HepG2 (cell line): ENCODE measurements around the gene ZNF587B. TPM values are rescaled to one million over a fixed set of nuclear protein-coding genes. Genes with fewer than 3 reads are reported as not detected.

Source experiments
- ATAC-seq: fragments of 200-7000 bp; cut with Tn5 transposase; 3 replicates; pipeline ENCODE4 v1.9.1; 2020; ENCODE audit warnings: mild to moderate bottlenecking, moderate library complexity
- BruUV-seq: library from RNA; stranded (reverse); fragments of 400-500 nt; replicated peaks from 2 replicates; lab custom pipeline; 2021; lab: Mats Ljungman, UMichigan
- CTCF ChIA-PET: fragments of 300-600 bp; formaldehyde crosslinking; extraction: SDS; loops from one replicate; lab custom pipeline; 2021; ENCODE audit warnings: low total read pairs, inconsistent platforms, low intra/inter-chr PET ratio; lab: Yijun Ruan, JAX
- POLR2A ChIA-PET: fragments of 350-600 bp; sonication (Branson Sonifier 250); formaldehyde crosslinking; loops from one replicate; lab custom pipeline; 2020; ENCODE audit warnings: antibody characterized with exemption, inconsistent platforms; lab: Yijun Ruan, JAX
- DNase-seq: peaks from one replicate; pipeline ENCODE4 v3.0.0-alpha.2; 2015; ENCODE audit warnings: low spot score
- FAIRE-seq: peaks from 3 replicates; lab custom pipeline; 2011; peaks lifted over from hg19 to GRCh38; lab: Jason Lieb, UNC
- H2AFZ ChIP-seq: one replicate; pipeline ENCODE4 v1.6.1; 2011; ENCODE audit warnings: low read length, inconsistent platforms
- H3K27ac ChIP-seq: fragments of 300-600 bp; 3 replicates; pipeline ENCODE4 v1.8.0; 2011; ENCODE audit warnings: mixed run types, mild to moderate bottlenecking, mixed read lengths, low read length, inconsistent platforms; ENCODE audit not compliant: insufficient read depth; ENCODE audit errors: extremely low read length
- H3K27me3 ChIP-seq, 2 experiments: fragments of 200-600 bp in 1 of 2; 2 replicates in 1 of 2; 3 replicates in 1 of 2; pipeline versions ENCODE4 v1.6.0 to v1.8.0; 2011; ENCODE audit warnings: low read length in 2 of 2, mild to moderate bottlenecking in 2 of 2, moderate library complexity in 2 of 2, inconsistent platforms in 1 of 2; ENCODE audit not compliant: insufficient read depth in 2 of 2, control insufficient read depth in 1 of 2
- H3K36me3 ChIP-seq, 2 experiments: fragments of 200-600 bp in 1 of 2; replicated peaks in 1 of 2; 2 replicates in 1 of 2; 3 replicates in 1 of 2; pipeline versions ENCODE4 v1.5.1 to v1.8.0; 2011; ENCODE audit warnings: low read length in 2 of 2, inconsistent platforms in 1 of 2; ENCODE audit not compliant: insufficient read depth in 2 of 2, control insufficient read depth in 1 of 2
- H3K4me1 ChIP-seq: 2 replicates; pipeline ENCODE4 v1.5.1; 2012; ENCODE audit warnings: low read length, inconsistent platforms; ENCODE audit not compliant: insufficient read depth
- H3K4me2 ChIP-seq: 2 replicates; pipeline ENCODE4 v1.6.0; 2011; ENCODE audit warnings: low read depth, low read length, inconsistent platforms
- H3K4me3 ChIP-seq, 3 experiments: fragments of 200-600 bp in 1 of 3; sonication (generic), shearing (Covaris generic) in 1 of 3; replicated peaks in 1 of 3; 2 replicates each; pipeline ENCODE4 v1.5.1; 2011 to 2016; ENCODE audit warnings: low read length in 3 of 3, inconsistent platforms in 2 of 3, low read depth in 2 of 3, mild to moderate bottlenecking in 2 of 3, control low read depth in 1 of 3, mixed read lengths in 1 of 3; ENCODE audit not compliant: insufficient read depth in 1 of 3
- H3K79me2 ChIP-seq: one replicate; pipeline ENCODE4 v1.6.1; 2011; ENCODE audit warnings: low read length, inconsistent platforms; ENCODE audit not compliant: insufficient read depth
- H3K9ac ChIP-seq: 2 replicates; pipeline ENCODE4 v1.6.0; 2011; ENCODE audit warnings: mild to moderate bottlenecking, low read depth, low read length, inconsistent platforms; ENCODE audit not compliant: insufficient read depth
- H3K9me3 ChIP-seq: 2 replicates; pipeline ENCODE4 v1.5.1; 2012; ENCODE audit warnings: mild to moderate bottlenecking, low read length
- H4K20me1 ChIP-seq: 2 replicates; pipeline ENCODE4 v1.6.0; 2011; ENCODE audit warnings: inconsistent platforms, mild to moderate bottlenecking, low read length, moderate library complexity; ENCODE audit not compliant: insufficient read depth
- CAMTA2 ChIP-seq: sonication (generic); formaldehyde crosslinking; IDR thresholded peaks from 2 replicates; pipeline ENCODE4 v1.4.0; 2020; ENCODE audit warnings: mild to moderate bottlenecking, missing genetic modification reagents, borderline replicate concordance
- TOE1 ChIP-seq: sonication (generic); formaldehyde crosslinking; IDR thresholded peaks from 2 replicates; pipeline ENCODE4 v1.4.0; 2020; ENCODE audit warnings: mild to moderate bottlenecking, missing genetic modification reagents
- ZFY ChIP-seq: sonication (generic); formaldehyde crosslinking; IDR thresholded peaks from 2 replicates; pipeline ENCODE4 v1.4.0; 2020; ENCODE audit warnings: missing genetic modification reagents
- WGBS: methylation state at CpG from one replicate; pipeline ENCODE4 v1.1.6; 2017; ENCODE audit warnings: low lambda C conversion rate; 5-methylcytosine and 5-hydroxymethylcytosine counted together
- in situ Hi-C: cut with HindIII; loops from 2 replicates; pipeline ENCODE4 v1.10.0; 2017; ENCODE audit warnings: low pct_unique_long_range_greater_than_20kb; ENCODE audit not compliant: extremely low pct_ligation_motif_present
- intact Hi-C: fragments of 100-400 bp; cut with micrococcal nuclease; formaldehyde crosslinking; loops from one replicate; pipeline ENCODE4 v1.10.0; 2022; ENCODE audit not compliant: unreplicated experiment
- polyA plus RNA-seq, 8 experiments: library from polyadenylated mRNA; depleted of rRNA in 3 of 8; stranded (reverse) in 7 of 8; unstranded in 1 of 8; fragments of >200 nt; fragmentation: Illumina TruSeq in 4 of 8; extraction: Trizol in 4 of 8; gene quantifications; 2 replicates each; pipeline versions ENCODE4 v1.2.1 to v1.2.3, GENCODE V29; 2011 to 2016; ENCODE audit warnings: low read depth in 4 of 8, missing spikeins in 1 of 8, mixed read lengths in 1 of 8; ENCODE audit not compliant: insufficient read depth in 1 of 8
- total RNA-seq, 5 experiments: library from RNA; depleted of rRNA; stranded (reverse); fragments of >200 nt; fragmentation: Illumina TruSeq; extraction: Trizol; gene quantifications; 2 replicates each; pipeline ENCODE4 v1.2.3, GENCODE V29; 2016; ENCODE audit warnings: low read depth in 1 of 5

ZNF587B gene
- total and polyA plus RNA-seq, 2 of the 13 experiments (the other 11 are each of a cell fraction or from before 2014, with no cell fraction given): 5.2 to 29.9 TPM

GRCh38 chr19:57817976-57818375, 12.1 kb upstream of the ZNF587B start:
- intact Hi-C loops: loop anchor here (2.0 kb wide), 1 partner anchor 71 kb away; the partner anchor contains the start of gene ZNF776
- H3K79me2 ChIP-seq: peaks cover 42% of the 10 kb centered on the region

GRCh38 chr19:57818378-57818777, 11.7 kb upstream of the ZNF587B start:
- H3K27me3 ChIP-seq: no peaks in the 10 kb centered on the region; a peak in 1 of 5 replicates
- no peak for FAIRE-seq
- H3K36me3 ChIP-seq: 0 out of 5 replicates have a peak, but pooled peaks cover 0 to 3% of the 10 kb centered on the region in 2 experiments
- peaks cover 4% of the 10 kb centered on the region; the same call in 1 of the 2 replicates for H4K20me1 ChIP-seq
- in situ Hi-C loops (no loop called here), intact Hi-C loops (loop anchor here (2.0 kb wide), 1 partner anchor 72 kb away; the partner anchor contains the start of gene ZNF776)
- WGBS: 88% methylated on average over 7 of the region's 7 CpGs
- H3K27ac ChIP-seq: peak overlapping the region; percentile 90
- TF ChIP-seq TOE1 (no peak), ZFY (CRISPR knock-in tag) (0 out of 2 replicates have a peak, but pooled peaks have one; percentile 20)
- H3K4me3 ChIP-seq: no peak overlapping the region
- H3K9ac ChIP-seq: peak overlapping the region; percentile 98; the same call in 1 of the 2 replicates
- no peak for ATAC-seq
- peaks cover 45% of the 10 kb centered on the region for H3K79me2 ChIP-seq
- H2AFZ ChIP-seq: no peak overlapping the region
- ChIA-PET POLR2A (interaction anchor here (1.6 kb wide), 3 partner anchors 31 to 137 kb away, joined by 9 to 16 read pairs (median 13); partner anchors contain the start of genes ZNF551, ZNF587 and ZNF776), CTCF (no interaction called here)
- peak; percentile 10 for DNase-seq
- H3K4me2 ChIP-seq: peak overlapping the region; percentile 62; the same call in 1 of the 2 replicates
- peaks cover 54% of the 10 kb centered on the region for H3K4me1 ChIP-seq
- no TSS peak for BruUV-seq
- no peaks in the 10 kb centered on the region for H3K9me3 ChIP-seq

More at GRCh38 chr19:57817976-57818375, 12.1 kb upstream of the ZNF587B start:
- peaks cover 0 to 3% of the 10 kb centered on the region in 2 experiments; a peak in 2 of 5 replicates for H3K36me3 ChIP-seq
- DNase-seq: no peak
- H3K4me1 ChIP-seq: peaks cover 54% of the 10 kb centered on the region
- no TSS peak for BruUV-seq
- H3K4me2 ChIP-seq: no peak overlapping the region
- ATAC-seq: no peak
- no peak overlapping the region for H2AFZ ChIP-seq
- 95% methylated on average over 14 of the region's 14 CpGs for WGBS
- ChIA-PET CTCF (no interaction called here), POLR2A (no interaction called here)
- FAIRE-seq: no peak
- H4K20me1 ChIP-seq: 0 out of 2 replicates have a peak, but pooled peaks cover 3% of the 10 kb centered on the region
- no peak overlapping the region for H3K27ac ChIP-seq
- no peaks in the 10 kb centered on the region; a peak in 1 of 5 replicates for H3K27me3 ChIP-seq
- no peak overlapping the region for H3K4me3 ChIP-seq
- in situ Hi-C loops: no loop called here
- no peak for TF ChIP-seq CAMTA2 (CRISPR knock-in tag)
- H3K9ac ChIP-seq: no peak overlapping the region
- H3K9me3 ChIP-seq: no peaks in the 10 kb centered on the region
